Stimulated activated CD4-positive, alpha-beta T cell treated with anti-CD3 and anti-CD28 coated beads, Interleukin-1b, Interleukin-23, amount 100 ng/mL, for 1 hour (primary cell): ENCODE results near the gene GSG1L.
"Not testable (repeated sequence)": the region's sequence is repeated elsewhere in the genome, so short reads cannot be mapped to it uniquely, and the experiment has no call there.

Experiments
- DNase-seq, 2 donors: peaks; one replicate each; pipeline ENCODE4 v3.0.0-alpha.2; 2020; ENCODE audit warnings: low read depth in 2 of 2

GSG1L gene

GRCh38 chr16:27756206-27756970 lies 307.1 kb downstream of the GSG1L start:
- no peak for DNase-seq

- no peak for DNase-seq
Measured at GRCh38 chr16:27754788-27755690, 308.5 kb downstream of the GSG1L start.

- DNase-seq: no peak
Measured at GRCh38 chr16:27753563-27753962, 310.0 kb downstream of the GSG1L start.

- DNase-seq: no peak
Measured at GRCh38 chr16:27752241-27752640, 311.3 kb downstream of the GSG1L start.

GRCh38 chr16:27751676-27752075 lies 311.8 kb downstream of the GSG1L start:
- DNase-seq: no peak

- DNase-seq: no peak
Measured at GRCh38 chr16:27751233-27751632, 312.3 kb downstream of the GSG1L start.

GRCh38 chr16:27749946-27750345 lies 313.6 kb downstream of the GSG1L start:
- no peak for DNase-seq

GRCh38 chr16:27749547-27749875 lies 314.0 kb downstream of the GSG1L start:
- no peak for DNase-seq

GRCh38 chr16:27748868-27749546 lies 314.5 kb downstream of the GSG1L start:
- DNase-seq: no peak

- no peak for DNase-seq
Measured at GRCh38 chr16:27747946-27748345, 315.6 kb downstream of the GSG1L start.

GRCh38 chr16:27746076-27746855 lies 317.2 kb downstream of the GSG1L start:
- no peak for DNase-seq

GRCh38 chr16:27745348-27745747 lies 318.2 kb downstream of the GSG1L start:
- no peak for DNase-seq

GRCh38 chr16:27743963-27744362 lies 319.6 kb downstream of the GSG1L start:
- DNase-seq: no peak

- not testable (repeated sequence) for DNase-seq
Measured at GRCh38 chr16:27743001-27743400, 320.5 kb downstream of the GSG1L start.

GRCh38 chr16:27742333-27742732 lies 321.2 kb downstream of the GSG1L start:
- DNase-seq: no peak

GRCh38 chr16:27740496-27741201 lies 322.9 kb downstream of the GSG1L start:
- DNase-seq: no peak

GRCh38 chr16:27739606-27740357 lies 323.7 kb downstream of the GSG1L start:
- no peak for DNase-seq

- no peak for DNase-seq
Measured at GRCh38 chr16:27738596-27738995, 324.9 kb downstream of the GSG1L start.
